Effector memory CD4-positive, alpha-beta T cell (primary cell): ENCODE results near the gene CSNK1G2.
A peak's percentile ranks its signal among the peaks of the same experiment; 100 is the strongest.

Experiments used
- DNase-seq, 3 donors: peaks; one replicate each; pipeline ENCODE4 v3.0.0-alpha.2; 2020
- H3K27ac ChIP-seq: 2 replicates; pipeline ENCODE4 v1.7.0; 2013; ENCODE audit warnings: mild to moderate bottlenecking, low read length, moderate library complexity; ENCODE audit not compliant: insufficient read depth, poor library complexity, severe bottlenecking
- H3K27me3 ChIP-seq: replicated peaks from 2 replicates; pipeline ENCODE4 v1.7.0; 2013; ENCODE audit warnings: mild to moderate bottlenecking, low read length; ENCODE audit not compliant: insufficient read depth, control insufficient read depth, poor library complexity, severe bottlenecking
- H3K36me3 ChIP-seq: 2 replicates; pipeline ENCODE4 v1.7.0; 2013; ENCODE audit warnings: mild to moderate bottlenecking, low read length, moderate library complexity; ENCODE audit not compliant: control insufficient read depth, insufficient read depth
- H3K4me1 ChIP-seq: 2 replicates; pipeline ENCODE4 v1.7.0; 2013; ENCODE audit warnings: low read length, mild to moderate bottlenecking; ENCODE audit not compliant: control insufficient read depth, insufficient read depth, poor library complexity, severe bottlenecking
- H3K4me3 ChIP-seq: 2 replicates; pipeline ENCODE4 v1.7.0; 2013; ENCODE audit warnings: low read length, low read depth, mild to moderate bottlenecking; ENCODE audit not compliant: insufficient read depth, poor library complexity, severe bottlenecking
- H3K9me3 ChIP-seq: 2 replicates; pipeline ENCODE4 v1.7.0; 2013; ENCODE audit warnings: mild to moderate bottlenecking, low read length, moderate library complexity; ENCODE audit not compliant: control insufficient read depth

CSNK1G2 gene

DNA sequence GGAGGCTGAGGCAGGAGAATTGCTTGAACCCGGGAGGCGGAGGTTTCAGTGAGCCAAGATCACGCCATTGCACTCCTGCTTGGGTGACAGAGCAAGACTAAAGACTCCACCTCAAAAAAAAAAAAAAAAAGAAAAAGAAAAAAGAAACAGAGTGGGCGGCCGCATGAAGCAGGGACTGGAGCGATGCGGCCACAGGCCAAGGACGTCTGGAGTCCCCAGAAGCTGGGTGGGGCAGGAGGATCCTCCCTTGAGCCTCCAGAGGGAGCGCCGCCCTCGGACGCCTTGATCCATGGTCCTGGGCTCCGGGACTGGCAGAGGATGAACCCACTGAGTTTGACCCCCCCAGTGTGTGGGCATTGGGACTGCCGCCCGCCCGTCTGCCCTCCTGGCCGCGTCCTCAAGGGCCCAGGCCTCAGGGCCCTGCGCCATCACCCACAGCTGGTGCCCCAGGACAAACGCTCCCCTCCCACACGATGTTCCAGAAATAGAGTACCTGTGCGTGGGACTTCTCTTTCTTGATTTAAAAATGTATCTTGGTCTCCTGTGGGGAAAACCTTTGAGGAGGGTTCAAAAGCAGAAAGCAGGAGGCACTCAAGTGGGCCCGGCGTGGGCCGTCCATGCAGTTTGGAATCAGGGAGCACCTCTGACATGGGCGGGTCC is 59.0 kb downstream of the CSNK1G2 start:
- Histone ChIP-seq H3K27ac (no peak overlapping the region), H3K4me1 (no peaks in the 10 kb centered on the region), H3K4me3 (no peak overlapping the region), H3K36me3 (peaks cover 13% of the 10 kb centered on the region), H3K9me3 (no peaks in the 10 kb centered on the region), H3K27me3 (no peaks in the 10 kb centered on the region)
- no peak for DNase-seq

DNA sequence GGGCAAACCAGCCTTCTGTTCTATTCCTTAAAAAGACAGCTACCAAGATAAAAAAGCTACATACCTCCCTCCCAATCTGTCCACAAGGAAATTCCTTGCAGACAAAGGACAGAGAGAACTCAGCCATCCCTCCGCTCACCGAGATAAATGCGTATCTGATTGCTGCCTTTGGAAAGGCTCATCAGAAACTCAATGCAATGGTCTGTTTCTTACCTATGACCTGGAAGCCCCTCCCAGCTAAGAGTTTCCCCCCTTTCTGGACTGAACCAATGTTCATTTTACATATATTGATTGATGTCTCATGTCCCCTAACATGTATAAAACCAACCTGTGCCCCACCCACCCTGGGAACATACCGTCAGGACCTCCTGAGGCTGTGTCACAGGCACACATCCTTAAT is 62.9 kb downstream of the CSNK1G2 start:
- Histone ChIP-seq H3K9me3 (no peaks in the 10 kb centered on the region), H3K4me1 (no peaks in the 10 kb centered on the region), H3K4me3 (no peak overlapping the region), H3K27ac (no peak overlapping the region), H3K36me3 (peaks cover 8% of the 10 kb centered on the region), H3K27me3 (no peaks in the 10 kb centered on the region)
- DNase-seq, result no peak

DNA sequence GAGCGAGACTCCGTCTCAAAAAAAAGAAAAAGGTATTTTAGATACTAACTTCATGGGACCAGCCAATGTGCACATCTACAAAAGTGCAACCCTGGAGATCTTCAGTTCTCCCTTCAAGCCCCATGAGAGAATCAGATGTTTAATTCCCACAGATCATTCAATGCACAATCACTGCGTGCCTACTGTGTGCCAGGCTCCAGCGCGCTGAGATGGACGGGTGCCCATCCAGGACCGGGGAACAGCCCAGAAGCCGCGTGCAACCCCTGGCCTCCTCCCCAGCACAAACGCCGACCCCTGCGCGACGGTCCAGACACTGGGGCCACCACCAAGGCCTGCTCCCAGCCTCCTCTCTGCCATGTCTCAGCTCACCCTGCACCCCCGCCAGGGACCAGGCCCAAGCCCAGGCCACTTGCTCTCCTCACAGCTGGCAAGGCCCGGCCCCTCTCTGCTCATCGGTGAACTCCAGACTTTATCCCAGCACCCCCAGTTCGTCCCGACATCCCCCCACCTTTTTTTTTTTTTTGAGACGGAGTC is 69.2 kb downstream of the CSNK1G2 start:
- Histone ChIP-seq H3K27ac (no peak overlapping the region), H3K9me3 (no peaks in the 10 kb centered on the region), H3K36me3 (no peaks in the 10 kb centered on the region), H3K4me3 (no peak overlapping the region), H3K27me3 (no peaks in the 10 kb centered on the region), H3K4me1 (peaks cover 6% of the 10 kb centered on the region)
- no peak for DNase-seq

DNA sequence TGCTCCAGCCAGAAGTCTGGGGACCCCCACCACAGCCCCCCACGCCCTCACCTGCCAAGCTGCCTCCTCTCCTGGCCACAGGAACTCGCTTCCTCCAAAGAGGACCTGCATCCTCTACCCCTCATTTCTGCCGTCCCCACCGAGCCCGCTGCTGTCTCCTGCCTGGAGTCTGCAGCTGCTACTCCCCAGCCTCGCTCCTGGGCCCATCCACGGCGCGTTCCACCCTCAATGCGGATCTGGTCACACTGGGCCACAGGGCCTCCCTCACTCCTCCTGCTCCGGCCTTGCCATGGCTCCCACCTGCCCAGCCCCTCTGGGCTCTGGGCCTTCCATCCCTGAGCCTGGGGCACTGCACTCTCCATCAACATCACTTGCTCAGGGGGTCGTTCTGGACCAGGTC is 70.2 kb downstream of the CSNK1G2 start:
- H3K4me3 ChIP-seq, result no peak overlapping the region
- DNase-seq, result no peak
- H3K27me3 ChIP-seq, result no peaks in the 10 kb centered on the region
- no peaks in the 10 kb centered on the region for H3K9me3 ChIP-seq
- H3K27ac ChIP-seq, result no peak overlapping the region
- H3K4me1 ChIP-seq, result peaks cover 6% of the 10 kb centered on the region
- H3K36me3 ChIP-seq, result no peaks in the 10 kb centered on the region

DNA sequence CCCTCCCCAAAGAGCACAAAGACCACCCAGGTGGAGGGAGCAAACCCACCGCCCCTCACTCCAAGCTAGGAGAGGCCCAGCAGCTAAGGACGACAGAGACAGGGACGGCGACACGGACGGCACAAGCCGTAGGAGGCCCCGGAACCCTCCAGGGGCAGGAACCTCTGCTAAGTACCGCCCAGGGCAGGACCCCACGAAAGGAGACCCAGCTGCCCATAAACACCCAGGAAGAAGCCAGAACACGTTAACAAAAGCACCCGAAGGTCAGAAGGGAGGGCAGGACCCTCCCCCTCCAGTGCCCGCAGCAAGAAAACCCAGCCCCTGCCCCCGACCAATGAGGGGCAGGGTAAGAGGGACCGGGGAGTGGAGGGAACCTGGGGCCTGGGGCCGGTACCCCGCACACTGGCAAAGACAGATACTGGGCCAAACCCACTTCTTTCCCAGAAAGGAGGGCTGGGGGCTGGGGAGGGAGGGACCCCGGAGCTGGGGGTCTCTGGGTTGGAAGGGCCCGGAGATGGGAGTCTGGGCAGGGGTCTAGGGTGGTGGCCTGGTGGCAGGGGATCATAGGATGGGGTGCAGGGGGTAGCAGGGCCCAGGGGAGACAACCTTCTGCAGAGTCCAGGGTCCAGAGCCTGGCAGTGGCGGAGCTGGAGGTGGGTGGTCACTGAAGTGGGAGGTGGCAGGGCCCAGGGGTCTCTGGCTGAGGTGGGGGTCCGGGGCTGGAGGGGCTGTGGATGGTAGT is 72.1 kb downstream of the CSNK1G2 start:
- Histone ChIP-seq H3K27ac (no peak overlapping the region), H3K36me3 (no peaks in the 10 kb centered on the region)

DNA sequence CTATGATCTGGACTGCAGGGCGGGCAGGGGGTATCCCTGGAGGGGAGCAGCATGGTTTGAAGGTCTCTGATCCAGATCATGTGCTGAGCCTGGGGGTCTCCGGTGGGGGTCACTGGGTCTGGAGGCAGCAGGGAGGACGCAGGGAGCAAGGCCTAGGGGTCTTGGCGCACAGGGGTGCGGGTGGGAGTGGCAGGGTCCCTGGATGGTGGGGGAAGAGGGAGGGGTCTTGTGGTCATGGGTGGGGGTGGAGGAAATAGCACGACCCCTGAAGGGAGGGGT is 72.7 kb downstream of the CSNK1G2 start:
- Histone ChIP-seq H3K4me1 (peaks cover 6% of the 10 kb centered on the region), H3K9me3 (no peaks in the 10 kb centered on the region), H3K4me3 (no peak overlapping the region), H3K27me3 (no peaks in the 10 kb centered on the region), H3K27ac (no peak overlapping the region), H3K36me3 (no peaks in the 10 kb centered on the region)
- DNase-seq, result no peak

More for the DNA sequence above, 72.1 kb downstream of the CSNK1G2 start:
- no peak for DNase-seq
- H3K27me3 ChIP-seq, result no peaks in the 10 kb centered on the region
- H3K4me3 ChIP-seq, result no peak overlapping the region
- no peaks in the 10 kb centered on the region for H3K9me3 ChIP-seq
- peaks cover 6% of the 10 kb centered on the region for H3K4me1 ChIP-seq

DNA sequence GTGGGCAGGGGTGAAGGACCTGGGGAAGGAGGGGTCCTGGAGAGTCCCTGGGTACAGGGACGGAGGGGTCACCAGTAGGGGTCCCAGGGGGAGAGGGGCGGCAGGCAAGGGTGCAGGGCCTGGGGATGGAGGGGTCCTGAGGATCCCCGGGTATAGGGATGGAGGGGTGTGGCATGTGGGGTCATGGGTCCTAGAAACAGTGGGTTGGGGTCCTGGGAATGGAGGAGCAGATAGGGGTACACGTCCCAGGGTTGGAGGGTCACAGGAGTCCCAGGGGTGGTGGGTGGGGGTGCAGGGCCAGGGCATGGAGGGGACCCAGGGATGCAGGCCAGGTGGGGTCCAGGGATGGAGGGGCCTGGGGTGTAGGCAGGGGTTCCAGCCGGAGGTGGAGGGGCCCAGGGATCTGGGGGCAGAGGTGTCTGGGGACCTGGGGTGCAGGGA is 73.2 kb downstream of the CSNK1G2 start:
- Histone ChIP-seq H3K36me3 (no peaks in the 10 kb centered on the region), H3K27me3 (no peaks in the 10 kb centered on the region), H3K4me1 (peaks cover 6% of the 10 kb centered on the region), H3K4me3 (no peak overlapping the region), H3K9me3 (no peaks in the 10 kb centered on the region), H3K27ac (no peak overlapping the region)
- no peak for DNase-seq

DNA sequence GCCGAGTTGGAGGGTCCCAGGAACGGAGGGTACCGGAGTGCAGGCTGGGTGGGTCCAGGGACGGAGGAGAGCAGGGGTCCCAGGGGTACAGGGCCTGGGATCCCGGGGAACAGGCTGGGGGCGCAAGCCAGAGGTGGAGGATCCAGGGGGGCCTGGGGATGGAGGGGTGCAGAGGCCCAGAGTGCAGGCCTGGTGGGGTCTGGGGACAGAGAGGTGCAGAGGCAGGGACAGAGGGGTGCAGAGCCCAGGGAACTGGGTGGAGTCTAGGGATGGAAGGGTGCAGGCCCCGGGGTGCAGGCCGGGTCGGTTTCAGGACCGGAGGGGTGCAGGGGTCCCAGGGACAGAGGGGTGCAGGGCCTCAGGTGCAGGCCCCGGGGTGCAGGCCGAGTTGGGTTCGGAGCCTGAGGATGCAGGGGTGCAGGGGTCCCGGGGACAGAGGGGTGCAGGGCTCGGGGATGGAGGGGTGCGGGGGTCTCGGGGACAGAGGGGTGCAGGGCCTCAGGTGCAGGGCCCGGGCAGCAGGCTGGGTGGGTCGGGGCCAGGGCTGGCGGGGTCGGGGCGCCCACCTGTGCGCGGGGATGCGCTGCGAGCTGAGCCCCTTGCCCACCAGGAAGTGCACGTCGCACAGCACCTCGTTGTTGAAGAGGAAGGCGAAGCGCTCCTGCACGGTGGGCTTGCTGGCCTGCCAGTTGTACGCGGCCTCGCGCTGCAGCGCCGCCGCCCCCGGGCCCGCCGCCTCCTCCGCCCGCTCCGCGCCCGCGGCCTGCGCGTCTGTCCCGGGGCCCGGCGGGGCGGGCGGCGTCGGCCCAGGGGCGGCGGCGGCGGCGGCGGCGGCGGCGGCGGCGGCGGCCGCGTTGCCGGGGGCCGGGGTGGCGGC is 74.0 kb downstream of the CSNK1G2 start:
- H3K4me3 ChIP-seq, result no peak overlapping the region
- no peak for DNase-seq
- no peaks in the 10 kb centered on the region for H3K27me3 ChIP-seq

DNA sequence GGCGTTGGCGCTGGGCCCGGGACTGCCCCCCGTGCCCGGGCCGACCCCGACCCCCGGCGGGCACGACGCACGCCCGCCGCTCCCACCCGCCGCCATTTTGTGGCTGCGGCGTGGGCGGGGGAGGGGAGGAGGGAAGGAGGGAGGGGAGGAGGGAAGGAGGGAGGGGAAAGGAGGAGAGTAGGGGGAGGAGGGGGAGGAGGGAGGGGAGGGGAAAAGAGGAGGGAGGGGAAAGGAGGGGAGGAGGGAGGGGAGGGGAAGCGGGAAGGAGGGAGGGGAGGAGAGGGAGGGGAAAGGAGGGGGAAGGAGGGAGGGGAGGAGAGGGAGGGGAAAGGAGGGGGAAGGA is 74.6 kb downstream of the CSNK1G2 start, which contains the start of gene BTBD2:
BTBD2 (minus strand) TSS at position 107 of the 343 bp plus-strand sequence; CDS start at position 96, 11 bp downstream.
- Histone ChIP-seq H3K4me1 (peaks cover 6% of the 10 kb centered on the region), H3K4me3 (no peak within 1 kb of the TSS), H3K27me3 (no peaks in the 10 kb centered on the region), H3K27ac (no peak within 1 kb of the TSS), H3K36me3 (no peaks in the 10 kb centered on the region), H3K9me3 (no peaks in the 10 kb centered on the region)
- peak; percentile 22 to 38 (median 30) for DNase-seq

More for the DNA sequence above, 74.0 kb downstream of the CSNK1G2 start:
- no peaks in the 10 kb centered on the region for H3K9me3 ChIP-seq
- no peak overlapping the region for H3K27ac ChIP-seq
- H3K36me3 ChIP-seq, result no peaks in the 10 kb centered on the region
- peaks cover 6% of the 10 kb centered on the region for H3K4me1 ChIP-seq
